Measurements from ENCODE around the gene GDAP2.

GRCh38 chr1:117899801-117900200 lies 29.6 kb downstream of the GDAP2 start:
- no peak for TF ChIP-seq CTCF (IDR thresholded peaks at IDR 0.05; ENCODE audit: insufficient read depth, low read depth, low read length)
- no peak for TF ChIP-seq EZH2 (IDR thresholded peaks at IDR 0.05; ENCODE audit: insufficient read depth, low read length)

Measured in astrocyte (in vitro differentiated cells and primary cell).